SJCRH30 (cell line): ENCODE data around the gene GJC2. TPM values are rescaled to one million over a fixed set of nuclear protein-coding genes. Genes with fewer than 3 reads are reported as not detected.
"Not testable (repeated sequence)": the region's sequence is repeated elsewhere in the genome, so short reads cannot be mapped to it uniquely, and the experiment has no call there.

Experiments used
- DNase-seq, 2 experiments: peaks; one replicate each; pipeline ENCODE4 v3.0.0-alpha.2; 2015 to 2020
- H3K27ac ChIP-seq: fragments of 250-450 bp; sonication (Bioruptor Pico); 2 replicates; pipeline ENCODE4 v1.5.1; 2020; ENCODE audit warnings: mild to moderate bottlenecking, moderate library complexity
- H3K27me3 ChIP-seq: fragments of 250-450 bp; sonication (Bioruptor Pico); 2 replicates; pipeline ENCODE4 v1.5.1; 2020; ENCODE audit warnings: mild to moderate bottlenecking, moderate library complexity
- H3K36me3 ChIP-seq: fragments of 250-450 bp; sonication (Bioruptor Pico); 2 replicates; pipeline ENCODE4 v1.5.1; 2020; ENCODE audit warnings: mild to moderate bottlenecking, moderate library complexity
- H3K4me1 ChIP-seq: fragments of 250-450 bp; sonication (Bioruptor Pico); 2 replicates; pipeline ENCODE4 v1.5.1; 2020; ENCODE audit warnings: mild to moderate bottlenecking, moderate library complexity
- H3K4me3 ChIP-seq: fragments of 250-450 bp; sonication (Bioruptor Pico); 2 replicates; pipeline ENCODE4 v1.5.1; 2020; ENCODE audit warnings: mild to moderate bottlenecking, moderate library complexity
- H3K9me3 ChIP-seq: fragments of 250-450 bp; sonication (Bioruptor Pico); replicated peaks from 2 replicates; pipeline ENCODE4 v1.5.1; 2020; ENCODE audit warnings: mild to moderate bottlenecking, moderate library complexity
- total RNA-seq: library from RNA; depleted of rRNA; stranded (reverse); fragments of >200 nt; shearing (Covaris generic); gene quantifications from 2 replicates; pipeline ENCODE4 v1.2.3, GENCODE V29; 2014

The GJC2 gene
- total RNA-seq, 1 experiment from 2014 or later, result 0.59 TPM

- no peaks in the 10 kb centered on the region; the same call in none of the 2 replicates for H3K9me3 ChIP-seq
- DNase-seq, result peak; percentile 97 to 98
- peak within 1 kb of the TSS; percentile 94 for H3K4me3 ChIP-seq
- peaks cover 5% of the 10 kb centered on the region for H3K4me1 ChIP-seq
- no peaks in the 10 kb centered on the region for H3K27me3 ChIP-seq
- peak within 1 kb of the TSS; percentile 91 for H3K27ac ChIP-seq
- 0 out of 2 replicates have a peak, but pooled peaks cover 2% of the 10 kb centered on the region for H3K36me3 ChIP-seq
These were observed 40.4 kb upstream of the GJC2 start, which contains the start of gene MRPL55 for GRCh38 chr1:228109073-228109961. MRPL55 (minus strand) TSS chr1:228109299; CDS start chr1:228108260, 1,039 bp downstream.

GRCh38 chr1:228109962-228110488, 39.7 kb upstream of the GJC2 start:
- Histone ChIP-seq H3K4me3 (peak overlapping the region; percentile 94), H3K4me1 (peaks cover 5% of the 10 kb centered on the region), H3K36me3 (0 out of 2 replicates have a peak, but pooled peaks cover 2% of the 10 kb centered on the region), H3K27me3 (no peaks in the 10 kb centered on the region), H3K9me3 (no peaks in the 10 kb centered on the region; the same call in none of the 2 replicates), H3K27ac (peak overlapping the region; percentile 91)
- peak; percentile 75 to 76 for DNase-seq

DNA sequence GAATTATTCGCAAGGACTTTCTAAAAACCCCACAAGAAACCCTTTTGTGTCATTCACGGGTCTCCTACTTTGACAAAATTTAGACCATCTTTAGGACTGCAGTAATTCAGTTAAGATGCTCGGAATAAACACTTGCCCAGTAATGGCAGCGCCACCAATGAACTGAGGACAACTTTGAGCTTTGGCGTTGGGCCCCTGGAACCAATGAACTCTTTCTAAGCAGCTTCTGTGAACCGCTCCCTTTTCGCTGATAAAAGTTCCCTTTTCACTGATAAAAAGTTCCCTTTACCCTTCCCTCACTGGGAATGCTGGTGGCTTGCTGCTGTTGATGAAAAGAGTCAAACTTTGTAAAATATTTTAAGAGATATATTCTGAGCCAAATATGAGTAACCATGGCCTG, 39.2 kb upstream of the GJC2 start:
- Histone ChIP-seq H3K9me3 (no peaks in the 10 kb centered on the region; the same call in none of the 2 replicates), H3K4me1 (peaks cover 5% of the 10 kb centered on the region), H3K27ac (peak overlapping the region; percentile 91), H3K27me3 (no peaks in the 10 kb centered on the region), H3K4me3 (peak overlapping the region; percentile 94), H3K36me3 (0 out of 2 replicates have a peak, but pooled peaks cover 2% of the 10 kb centered on the region)
- DNase-seq, result no peak

- DNase-seq, H3K27me3 ChIP-seq, H3K4me3 ChIP-seq, H3K4me1 ChIP-seq, H3K9me3 ChIP-seq, H3K36me3 ChIP-seq, H3K27ac ChIP-seq: not testable (repeated sequence)
These were observed 38.4 kb upstream of the GJC2 start for GRCh38 chr1:228111315-228111714.

GRCh38 chr1:228112167-228112566, 37.6 kb upstream of the GJC2 start:
- Histone ChIP-seq H3K9me3 (peaks cover under 1% of the 10 kb centered on the region), H3K4me1 (peaks cover 5% of the 10 kb centered on the region), H3K4me3 (no peak overlapping the region), H3K36me3 (no peaks in the 10 kb centered on the region), H3K27me3 (no peaks in the 10 kb centered on the region), H3K27ac (no peak overlapping the region)
- DNase-seq, result no peak

- DNase-seq, result no peak
- H3K4me1 ChIP-seq, result peaks cover 5% of the 10 kb centered on the region
- no peaks in the 10 kb centered on the region for H3K36me3 ChIP-seq
- H3K4me3 ChIP-seq, result no peak overlapping the region
- no peaks in the 10 kb centered on the region for H3K27me3 ChIP-seq
- H3K27ac ChIP-seq, result no peak overlapping the region
- H3K9me3 ChIP-seq, result peaks cover 4% of the 10 kb centered on the region
These were observed 37.1 kb upstream of the GJC2 start for GRCh38 chr1:228112617-228113016.

- Histone ChIP-seq H3K27me3 (no peaks in the 10 kb centered on the region), H3K4me3 (no peak overlapping the region)
- no peak for DNase-seq
These were observed 34.9 kb upstream of the GJC2 start for GRCh38 chr1:228114827-228115226.

GRCh38 chr1:228117335-228117734, 32.4 kb upstream of the GJC2 start:
- DNase-seq, result no peak

More at GRCh38 chr1:228114827-228115226, 34.9 kb upstream of the GJC2 start:
- no peak overlapping the region for H3K27ac ChIP-seq
- H3K4me1 ChIP-seq, result peaks cover 5% of the 10 kb centered on the region
- H3K9me3 ChIP-seq, result peaks cover 4% of the 10 kb centered on the region
- no peaks in the 10 kb centered on the region for H3K36me3 ChIP-seq

DNA sequence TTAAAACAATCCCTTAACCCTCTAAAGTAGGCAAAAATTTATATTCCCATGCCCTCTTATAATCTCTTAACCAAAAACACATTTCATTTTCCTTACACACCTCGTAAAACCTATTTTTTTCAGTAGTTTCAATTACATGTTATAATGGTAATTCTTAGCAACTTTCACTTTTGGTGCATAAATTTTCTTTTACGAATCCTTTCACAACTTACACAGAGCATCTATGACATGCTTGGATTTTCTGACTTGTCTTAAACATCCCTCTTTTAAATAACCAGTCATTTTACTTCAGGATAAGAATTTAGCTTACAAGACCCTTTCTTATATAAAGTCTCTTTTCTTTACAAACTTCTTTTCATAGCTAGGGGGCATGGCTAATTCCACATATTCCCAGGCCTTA, 31.7 kb upstream of the GJC2 start:
- Histone ChIP-seq H3K27ac (no peak overlapping the region), H3K27me3 (peaks cover 4% of the 10 kb centered on the region; the same call in 1 of the 2 replicates), H3K4me1 (no peaks in the 10 kb centered on the region), H3K9me3 (peaks cover 4% of the 10 kb centered on the region), H3K36me3 (no peaks in the 10 kb centered on the region), H3K4me3 (no peak overlapping the region)
- no peak for DNase-seq

More at GRCh38 chr1:228117335-228117734, 32.4 kb upstream of the GJC2 start:
- Histone ChIP-seq H3K36me3 (no peaks in the 10 kb centered on the region), H3K4me3 (no peak overlapping the region), H3K27me3 (no peaks in the 10 kb centered on the region), H3K27ac (no peak overlapping the region), H3K9me3 (peaks cover 4% of the 10 kb centered on the region), H3K4me1 (no peaks in the 10 kb centered on the region)

DNA sequence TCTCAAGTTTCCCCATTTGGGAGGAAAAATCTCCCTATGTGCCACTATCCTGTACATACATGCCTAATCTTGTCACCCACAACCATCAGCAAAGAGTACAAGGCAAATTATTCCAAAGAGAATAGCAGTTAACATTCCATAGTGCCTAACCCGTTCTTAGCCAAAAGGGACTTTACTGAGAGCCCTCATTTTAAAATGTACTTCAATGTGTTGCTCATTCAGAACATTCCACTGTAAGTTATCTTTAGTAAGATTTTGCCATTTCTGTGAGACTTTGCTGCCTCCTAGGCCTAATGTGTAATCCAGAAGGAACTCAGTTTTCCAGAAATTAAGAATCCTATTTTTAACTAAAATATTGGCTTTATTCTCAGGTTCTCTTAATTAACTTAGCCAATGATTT, 29.4 kb upstream of the GJC2 start:
- no peak overlapping the region for H3K27ac ChIP-seq
- DNase-seq, result no peak
- H3K9me3 ChIP-seq, result peaks cover 4% of the 10 kb centered on the region; the same call in 1 of the 2 replicates
- peaks cover 9% of the 10 kb centered on the region; the same call in 1 of the 2 replicates for H3K27me3 ChIP-seq
- no peak overlapping the region for H3K4me3 ChIP-seq
- no peaks in the 10 kb centered on the region for H3K4me1 ChIP-seq
- H3K36me3 ChIP-seq, result no peaks in the 10 kb centered on the region

GRCh38 chr1:228120857-228121489, 28.8 kb upstream of the GJC2 start:
- Histone ChIP-seq H3K36me3 (no peaks in the 10 kb centered on the region), H3K27me3 (peaks cover 9% of the 10 kb centered on the region; the same call in 1 of the 2 replicates), H3K4me3 (no peak overlapping the region), H3K27ac (no peak overlapping the region), H3K9me3 (peaks cover 4% of the 10 kb centered on the region; the same call in 1 of the 2 replicates), H3K4me1 (no peaks in the 10 kb centered on the region)
- no peak for DNase-seq

DNA sequence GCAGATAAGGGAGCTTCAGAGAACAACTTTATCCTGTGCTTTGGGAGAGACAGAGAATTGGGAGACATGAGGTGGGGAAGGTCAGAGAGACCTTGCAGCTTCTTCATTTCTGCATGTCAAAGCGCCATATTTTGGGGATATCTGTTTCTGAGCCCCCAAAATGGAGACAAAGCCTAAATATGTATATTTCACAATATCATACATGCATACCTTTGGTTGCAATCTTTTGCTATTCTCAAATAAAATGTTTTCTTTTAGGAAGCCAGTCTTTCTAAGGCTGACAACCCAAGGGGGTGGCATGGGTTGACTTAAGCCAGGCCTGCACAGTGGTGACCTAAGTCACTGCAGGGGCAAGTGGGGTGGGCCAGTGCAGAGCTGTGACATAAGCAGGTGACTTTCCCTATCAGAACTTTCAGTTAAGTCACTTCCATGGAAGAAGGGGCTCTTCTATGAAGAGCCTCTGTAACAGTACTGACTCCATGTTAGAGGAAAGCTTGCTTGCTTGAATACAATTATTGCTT, 26.7 kb upstream of the GJC2 start:
- Histone ChIP-seq H3K27ac (no peak overlapping the region), H3K4me3 (no peak overlapping the region), H3K27me3 (peaks cover 12% of the 10 kb centered on the region; the same call in 1 of the 2 replicates), H3K4me1 (no peaks in the 10 kb centered on the region), H3K36me3 (no peaks in the 10 kb centered on the region), H3K9me3 (no peaks in the 10 kb centered on the region; the same call in 1 of the 2 replicates)
- DNase-seq, result no peak

DNA sequence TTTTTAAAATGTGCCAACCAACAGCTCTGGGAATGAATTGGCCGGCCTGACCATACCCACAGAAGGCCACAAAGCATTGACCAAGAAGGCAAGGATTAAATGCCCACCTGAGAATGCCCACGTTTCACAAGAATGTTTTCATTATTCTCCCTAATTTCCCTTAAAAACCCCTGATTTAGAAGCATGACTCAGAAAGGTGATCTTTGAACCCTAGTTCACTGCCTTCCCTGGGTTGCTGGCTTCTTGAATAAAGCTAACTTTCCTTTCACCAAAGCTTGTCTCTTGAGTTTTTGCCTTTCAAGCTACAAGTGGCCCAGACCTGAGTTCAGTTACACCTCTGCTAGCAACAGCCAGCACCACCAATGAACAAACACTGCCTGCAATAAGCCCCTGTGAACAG, 26.2 kb upstream of the GJC2 start:
- H3K36me3 ChIP-seq, result no peaks in the 10 kb centered on the region
- no peak overlapping the region for H3K4me3 ChIP-seq
- peaks cover 12% of the 10 kb centered on the region; the same call in 1 of the 2 replicates for H3K27me3 ChIP-seq
- no peak overlapping the region for H3K27ac ChIP-seq
- H3K4me1 ChIP-seq, result no peaks in the 10 kb centered on the region
- H3K9me3 ChIP-seq, result no peaks in the 10 kb centered on the region; the same call in 1 of the 2 replicates
- no peak for DNase-seq

- Histone ChIP-seq H3K27ac (no peak overlapping the region), H3K4me1 (no peaks in the 10 kb centered on the region), H3K36me3 (no peaks in the 10 kb centered on the region), H3K9me3 (no peaks in the 10 kb centered on the region), H3K4me3 (no peak overlapping the region), H3K27me3 (peaks cover 12% of the 10 kb centered on the region; the same call in 1 of the 2 replicates)
- no peak for DNase-seq
These were observed 24.5 kb upstream of the GJC2 start for GRCh38 chr1:228125185-228125584.
